Fibroblast of the aortic adventitia (primary cell): ENCODE data around the gene CISD2. TPM values are rescaled to one million over a fixed set of nuclear protein-coding genes. Genes with fewer than 3 reads are reported as not detected.
"Not testable (repeated sequence)": the region's sequence is repeated elsewhere in the genome, so short reads cannot be mapped to it uniquely, and the experiment has no call there.

Experiments
- DNase-seq: peaks from one replicate; pipeline ENCODE4 v3.0.0-alpha.2; 2010; ENCODE audit warnings: low read depth
- H3K4me3 ChIP-seq: 2 replicates; pipeline ENCODE4 v1.5.1; 2011; ENCODE audit warnings: low read depth, mild to moderate bottlenecking, control low read depth, low read length, moderate library complexity
- CTCF ChIP-seq: IDR thresholded peaks from 2 replicates; pipeline ENCODE4 v1.5.1; 2011; ENCODE audit warnings: mild to moderate bottlenecking, low read length, control low read depth, inconsistent platforms; ENCODE audit not compliant: insufficient read depth
- total RNA-seq: library from RNA; depleted of rRNA; stranded (reverse); fragments of >200 nt; gene quantifications from 2 replicates; pipeline ENCODE4 v1.2.3, GENCODE V29; 2012; ENCODE audit warnings: low replicate concordance

Gene CISD2
- total RNA-seq, 1 donor: 52.9 TPM

GRCh38 chr4:102849579-102850104 lies 19.1 kb upstream of the CISD2 start:
- no peak for TF ChIP-seq CTCF
- no peak for DNase-seq
- H3K4me3 ChIP-seq: no peak overlapping the region

- DNase-seq: no peak
- TF ChIP-seq CTCF: no peak
- H3K4me3 ChIP-seq: no peak overlapping the region
Observed at GRCh38 chr4:102850370-102850769, 18.4 kb upstream of the CISD2 start.

- no peak for DNase-seq
- no peak overlapping the region for H3K4me3 ChIP-seq
- TF ChIP-seq CTCF: no peak
Observed at GRCh38 chr4:102858828-102859464, 9.8 kb upstream of the CISD2 start.

- H3K4me3 ChIP-seq: no peak overlapping the region
- no peak for TF ChIP-seq CTCF
- DNase-seq: no peak
Observed at GRCh38 chr4:102860611-102861324, 8.0 kb upstream of the CISD2 start.

- no peak for DNase-seq
- no peak overlapping the region for H3K4me3 ChIP-seq
- no peak for TF ChIP-seq CTCF
Observed at GRCh38 chr4:102862016-102862415, 6.8 kb upstream of the CISD2 start.

GRCh38 chr4:102862747-102863146 lies 6.0 kb upstream of the CISD2 start:
- DNase-seq: no peak
- no peak for TF ChIP-seq CTCF
- no peak overlapping the region for H3K4me3 ChIP-seq

GRCh38 chr4:102865327-102865726 lies 3.5 kb upstream of the CISD2 start:
- not testable (repeated sequence) for DNase-seq, H3K4me3 ChIP-seq
